AG09309 (cell line): Measurements from ENCODE around the gene RFNG.

Experiments
- DNase-seq: peaks from one replicate; pipeline ENCODE4 v3.0.0-alpha.2; 2010; ENCODE audit warnings: low read depth
- H3K4me3 ChIP-seq: 2 replicates; pipeline ENCODE4 v1.5.1; 2011; ENCODE audit warnings: mild to moderate bottlenecking, low read depth, low read length, moderate library complexity; ENCODE audit not compliant: control insufficient read depth
- TF ChIP-seq, protein P1 (sequence below): IDR thresholded peaks from 2 replicates; pipeline ENCODE4 v1.5.1; 2011; ENCODE audit warnings: mild to moderate bottlenecking, low read depth, low read length, inconsistent platforms; ENCODE audit not compliant: insufficient read depth, control insufficient read depth; ENCODE audit errors: missing control alignments

RFNG gene

DNA sequence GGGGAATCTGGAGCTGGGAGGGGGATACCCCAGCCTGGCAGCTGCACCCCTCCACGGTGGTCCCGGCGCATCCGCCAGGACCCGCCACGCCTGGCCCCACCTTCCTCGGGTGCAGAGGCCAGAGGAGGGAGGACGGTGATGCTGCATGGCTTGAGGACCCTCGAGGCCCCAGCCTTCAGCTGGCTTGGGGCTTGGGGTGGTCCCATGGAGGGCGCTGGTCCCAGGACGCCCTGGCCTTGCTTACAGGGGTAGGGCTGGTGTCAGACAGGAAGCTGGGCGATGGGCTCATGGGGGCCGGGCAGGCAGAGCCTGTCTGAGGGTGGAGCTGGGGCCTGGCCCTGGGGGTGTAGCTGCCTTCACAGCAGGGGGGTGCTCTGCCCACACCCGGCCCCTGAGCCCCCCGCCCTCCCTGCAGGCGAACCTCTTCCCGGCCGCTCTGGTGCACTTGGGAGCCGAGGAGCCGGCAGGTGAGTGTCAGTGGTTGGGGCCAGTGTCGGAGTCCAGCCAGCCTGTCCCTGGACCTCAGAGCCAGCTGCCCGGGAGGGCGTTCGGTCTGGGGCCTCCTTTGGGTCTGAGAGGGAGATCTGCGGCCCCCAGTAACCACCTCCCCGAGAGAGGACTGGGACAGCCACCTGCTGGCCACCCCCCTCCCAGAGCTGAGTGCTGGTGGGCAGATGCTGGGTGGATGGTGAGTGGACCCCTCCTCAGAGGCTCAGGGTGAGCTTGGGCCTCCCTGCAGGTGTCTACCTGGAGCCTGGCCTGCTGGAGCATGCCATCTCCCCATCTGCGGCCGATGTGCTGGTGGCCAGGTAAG is 35.3 kb downstream of the RFNG start:
- TF ChIP-seq, protein P1, sequence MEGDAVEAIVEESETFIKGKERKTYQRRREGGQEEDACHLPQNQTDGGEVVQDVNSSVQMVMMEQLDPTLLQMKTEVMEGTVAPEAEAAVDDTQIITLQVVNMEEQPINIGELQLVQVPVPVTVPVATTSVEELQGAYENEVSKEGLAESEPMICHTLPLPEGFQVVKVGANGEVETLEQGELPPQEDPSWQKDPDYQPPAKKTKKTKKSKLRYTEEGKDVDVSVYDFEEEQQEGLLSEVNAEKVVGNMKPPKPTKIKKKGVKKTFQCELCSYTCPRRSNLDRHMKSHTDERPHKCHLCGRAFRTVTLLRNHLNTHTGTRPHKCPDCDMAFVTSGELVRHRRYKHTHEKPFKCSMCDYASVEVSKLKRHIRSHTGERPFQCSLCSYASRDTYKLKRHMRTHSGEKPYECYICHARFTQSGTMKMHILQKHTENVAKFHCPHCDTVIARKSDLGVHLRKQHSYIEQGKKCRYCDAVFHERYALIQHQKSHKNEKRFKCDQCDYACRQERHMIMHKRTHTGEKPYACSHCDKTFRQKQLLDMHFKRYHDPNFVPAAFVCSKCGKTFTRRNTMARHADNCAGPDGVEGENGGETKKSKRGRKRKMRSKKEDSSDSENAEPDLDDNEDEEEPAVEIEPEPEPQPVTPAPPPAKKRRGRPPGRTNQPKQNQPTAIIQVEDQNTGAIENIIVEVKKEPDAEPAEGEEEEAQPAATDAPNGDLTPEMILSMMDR = no peak
- DNase-seq = no peak
- no peak overlapping the region for H3K4me3 ChIP-seq

DNA sequence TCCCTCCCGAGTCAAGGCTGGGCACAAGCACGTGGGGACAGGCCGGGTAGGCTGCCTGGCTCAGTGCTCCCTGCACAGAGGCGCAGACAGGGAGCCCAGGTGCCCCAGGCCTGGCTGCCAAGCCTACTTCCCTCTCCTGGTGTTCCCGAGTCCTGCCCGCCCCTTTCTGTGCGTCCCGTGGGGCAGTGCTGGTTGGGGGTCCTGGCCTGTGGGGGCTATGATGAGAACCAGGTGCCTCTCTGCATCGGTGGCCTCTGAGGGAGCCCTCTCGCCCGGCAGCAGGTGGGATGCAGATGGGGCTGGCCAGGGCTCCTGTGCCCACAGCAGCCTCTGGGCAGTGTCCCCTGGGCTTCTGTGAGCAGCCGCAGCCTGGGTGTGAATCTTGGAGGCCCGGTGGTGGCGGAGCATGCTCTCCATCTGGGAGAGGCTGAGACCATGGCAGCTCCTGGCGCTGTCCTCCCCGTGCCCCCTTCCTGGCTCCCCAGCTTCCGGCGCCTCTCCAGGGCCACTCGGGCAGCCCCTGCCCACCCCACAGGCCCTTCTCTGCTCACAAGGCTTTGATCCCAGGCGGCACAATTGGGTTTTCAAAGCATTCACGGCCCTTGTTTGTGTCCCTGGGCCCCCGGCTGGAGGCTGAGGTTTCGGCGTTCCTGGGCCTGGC is 36.2 kb downstream of the RFNG start:
- TF ChIP-seq, protein P1 = no peak
- H3K4me3 ChIP-seq = no peak overlapping the region
- no peak for DNase-seq

DNA sequence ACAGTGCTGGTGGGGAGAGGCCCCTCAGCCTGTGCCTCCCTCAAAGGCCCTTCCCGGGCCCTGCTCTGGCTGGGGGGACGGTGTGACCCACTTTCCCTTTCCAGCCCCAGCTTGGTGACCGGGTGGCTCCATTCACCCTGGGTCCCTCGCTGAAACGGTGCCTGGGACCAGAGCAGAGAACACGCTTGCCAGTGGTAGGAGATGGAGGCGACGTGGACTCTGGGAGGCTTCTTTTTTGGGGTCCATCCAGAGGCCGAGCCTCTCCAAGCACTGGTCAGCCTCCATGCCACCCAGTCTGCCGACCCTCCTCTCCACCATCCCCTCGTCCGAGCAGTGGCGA is 36.7 kb downstream of the RFNG start:
- TF ChIP-seq, protein P1 = no peak
- DNase-seq = no peak
- no peak overlapping the region for H3K4me3 ChIP-seq

DNA sequence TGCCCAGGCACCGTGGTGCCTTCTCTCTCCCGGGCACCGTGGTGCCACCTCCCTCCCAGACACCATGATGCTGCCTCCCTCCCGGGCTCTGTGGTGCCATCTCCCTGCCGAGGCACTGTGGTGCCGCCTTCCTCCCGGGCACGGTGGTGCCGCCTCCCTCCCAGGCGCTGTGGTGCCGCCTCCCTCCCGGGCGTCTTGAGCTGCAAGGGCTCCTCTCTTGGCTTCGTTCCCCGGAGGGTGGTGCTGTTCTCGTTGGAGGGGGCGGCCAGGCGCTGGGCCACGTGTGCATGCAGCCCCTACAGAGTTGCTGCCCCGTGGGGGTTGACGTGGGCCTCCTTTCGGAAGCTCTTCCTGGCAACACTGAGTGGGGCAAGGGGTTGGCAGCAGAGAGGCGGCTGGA is 37.2 kb downstream of the RFNG start:
- DNase-seq = no peak
- TF ChIP-seq, protein P1 = no peak
- no peak overlapping the region for H3K4me3 ChIP-seq

DNA sequence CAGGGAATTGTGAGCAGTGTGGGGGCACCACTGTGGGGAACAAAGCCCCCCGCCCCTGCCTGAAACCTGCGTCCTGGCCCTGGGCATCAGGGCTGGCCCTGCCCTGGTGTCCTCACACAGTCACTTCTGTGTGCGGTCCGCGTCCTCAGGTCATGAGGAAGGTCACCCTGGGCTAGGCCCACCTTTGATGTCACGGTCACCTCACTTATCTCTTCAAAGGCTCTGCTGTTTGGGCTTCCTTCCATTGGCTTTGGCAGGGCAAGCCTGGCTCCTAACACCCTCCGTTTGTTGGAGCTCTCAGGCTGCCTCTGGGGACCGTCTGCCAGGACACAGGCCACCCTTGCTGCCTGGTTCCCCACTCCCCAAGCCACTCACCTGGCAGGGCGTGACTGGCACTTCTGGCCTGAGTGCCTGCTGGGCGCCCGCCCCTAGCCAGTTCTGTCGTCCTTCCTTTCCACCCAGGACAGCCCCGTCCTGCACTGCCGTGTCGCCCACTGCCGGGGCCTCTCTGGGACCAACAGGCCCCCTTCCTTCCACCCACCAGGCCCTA is 37.8 kb downstream of the RFNG start:
- TF ChIP-seq, protein P1 = no peak
- no peak overlapping the region for H3K4me3 ChIP-seq
- no peak for DNase-seq

DNA sequence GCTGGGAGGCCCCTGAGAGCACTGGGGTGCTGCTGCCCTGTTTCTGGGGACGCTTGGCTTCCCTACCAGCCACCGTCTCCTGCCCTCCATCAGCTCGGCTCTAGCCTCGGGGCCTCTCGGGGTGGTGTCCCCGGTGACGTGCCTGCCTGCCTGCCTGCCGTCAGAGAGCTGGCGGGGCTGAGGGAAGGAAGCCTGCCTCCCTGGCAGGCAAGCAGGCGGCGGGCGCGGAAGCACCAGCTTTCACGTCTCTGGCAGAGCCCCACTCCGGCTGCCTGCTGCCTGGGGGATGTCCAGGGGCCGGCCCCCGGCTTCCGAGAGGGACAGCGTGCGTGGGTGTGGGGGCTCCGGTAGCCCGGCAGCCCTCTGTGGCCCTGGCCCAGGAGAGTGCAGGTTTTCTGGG is 38.3 kb downstream of the RFNG start:
- no peak overlapping the region for H3K4me3 ChIP-seq
- DNase-seq = no peak
- TF ChIP-seq, protein P1 = no peak
